Measurements from ENCODE around the gene RALA.
"Not testable (repeated sequence)": the region's sequence is repeated elsewhere in the genome, so short reads cannot be mapped to it uniquely, and the experiment has no call there.

The RALA gene

DNA sequence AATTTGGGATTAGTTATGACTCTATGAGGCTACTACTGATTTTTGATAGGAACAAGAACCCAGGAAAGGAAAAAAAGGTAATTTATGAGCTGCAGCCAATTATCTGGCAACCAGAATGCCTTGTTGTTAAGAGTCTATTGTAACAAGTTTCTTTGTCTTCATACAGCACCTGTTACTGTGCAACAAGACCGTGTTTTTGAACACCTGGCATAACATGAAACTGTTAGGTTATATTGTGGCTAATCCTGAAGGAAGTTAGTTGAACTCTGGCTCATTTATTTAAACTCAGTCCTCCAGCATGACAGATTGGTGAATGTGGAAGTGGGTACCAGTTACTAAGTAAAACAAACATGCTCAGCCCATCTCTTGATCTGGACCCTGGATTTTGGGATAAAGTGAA, 33.0 kb downstream of the RALA start:
- Histone ChIP-seq H3K27me3 (ENCODE audit: low read depth, low read length) (no peaks in the 10 kb centered on the region), H3K4me3 (ENCODE audit: low read depth in 1 of 2, low read length in 2 of 2) (no peak overlapping the region)

DNA sequence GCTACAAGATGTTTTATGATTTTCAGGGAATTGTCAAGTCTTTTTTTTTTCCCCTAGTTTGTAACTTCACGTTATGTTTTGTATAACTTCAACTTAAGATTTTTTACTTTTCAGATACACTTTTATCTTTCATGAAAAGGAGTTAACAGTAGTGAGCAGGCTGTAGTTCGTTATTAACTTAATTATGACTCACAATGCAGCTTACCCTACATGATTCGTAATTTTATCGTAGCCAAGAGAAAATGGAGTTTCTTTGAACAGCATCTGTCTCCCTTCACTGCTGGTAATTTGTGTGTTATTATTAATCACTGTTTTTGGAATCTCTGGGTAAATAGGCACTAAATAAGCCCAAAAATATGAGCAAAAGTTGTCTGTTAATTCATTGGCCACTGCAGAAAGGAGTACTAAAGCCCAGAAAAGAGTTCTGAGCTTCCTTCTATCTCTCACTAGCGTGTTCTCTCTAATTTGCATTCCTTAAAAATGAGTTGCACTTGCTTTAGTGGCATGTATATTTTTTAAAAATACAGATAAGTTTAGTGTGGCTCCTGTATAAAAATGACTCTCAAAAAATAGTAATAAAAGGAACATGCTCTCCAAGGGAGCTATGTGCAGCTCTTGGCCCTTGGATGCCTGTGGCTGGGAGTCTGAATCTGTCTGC, 36.1 kb downstream of the RALA start:
- Histone ChIP-seq H3K27ac (ENCODE audit: low read length) (no peak overlapping the region), H3K9me3 (ENCODE audit: control insufficient read depth in 1 of 2, low read length in 2 of 2) (peaks cover 0 to 4% of the 10 kb centered on the region in 2 donors), H3K36me3 (ENCODE audit: control insufficient read depth in 1 of 2, insufficient read depth in 2 of 2, low read length in 2 of 2) (no peaks in the 10 kb centered on the region), H3K4me1 (ENCODE audit: control insufficient read depth in 1 of 2, insufficient read depth in 2 of 2, low read length in 2 of 2) (peaks cover 0 to 6% of the 10 kb centered on the region in 2 donors), H3K27me3 (ENCODE audit: low read depth, low read length) (no peaks in the 10 kb centered on the region), H3K4me3 (ENCODE audit: low read depth in 1 of 2, low read length in 2 of 2) (no peak overlapping the region)

More for the DNA sequence above, 33.0 kb downstream of the RALA start:
- Histone ChIP-seq H3K4me1 (ENCODE audit: control insufficient read depth in 1 of 2, insufficient read depth in 2 of 2, low read length in 2 of 2) (peaks cover 0 to 6% of the 10 kb centered on the region in 2 donors), H3K36me3 (ENCODE audit: control insufficient read depth in 1 of 2, insufficient read depth in 2 of 2, low read length in 2 of 2) (no peaks in the 10 kb centered on the region), H3K9me3 (ENCODE audit: control insufficient read depth in 1 of 2, low read length in 2 of 2) (peaks cover 0 to 4% of the 10 kb centered on the region in 2 donors), H3K27ac (ENCODE audit: low read length) (no peak overlapping the region)

DNA sequence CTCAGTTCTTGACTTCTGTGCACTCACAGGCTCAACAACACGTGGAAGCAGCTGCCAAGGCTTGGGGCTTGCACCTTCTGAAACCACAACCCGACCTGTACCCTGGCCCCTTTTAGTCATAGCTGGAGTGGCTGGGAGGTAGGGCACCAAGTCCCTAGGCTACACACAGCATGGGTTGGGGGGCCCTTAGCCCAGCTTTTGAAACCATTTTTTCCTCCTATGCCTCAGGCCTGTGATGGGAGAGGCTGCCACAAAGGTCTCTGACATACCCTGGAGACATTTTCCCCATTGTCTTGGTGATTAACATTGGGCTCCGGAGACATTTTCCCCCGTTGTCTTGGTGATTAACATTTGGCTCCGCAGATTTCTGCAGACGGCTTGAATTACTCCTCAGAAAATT, 38.6 kb downstream of the RALA start:
- Histone ChIP-seq H3K4me1 (ENCODE audit: control insufficient read depth in 1 of 2, insufficient read depth in 2 of 2, low read length in 2 of 2) (peaks cover 0 to 6% of the 10 kb centered on the region in 2 donors), H3K9me3 (ENCODE audit: control insufficient read depth in 1 of 2, low read length in 2 of 2) (no peaks in the 10 kb centered on the region), H3K27ac (ENCODE audit: low read length) (no peak overlapping the region), H3K27me3 (ENCODE audit: low read depth, low read length) (no peaks in the 10 kb centered on the region), H3K4me3 (ENCODE audit: low read depth in 1 of 2, low read length in 2 of 2) (no peak overlapping the region), H3K36me3 (ENCODE audit: control insufficient read depth in 1 of 2, insufficient read depth in 2 of 2, low read length in 2 of 2) (no peaks in the 10 kb centered on the region)

DNA sequence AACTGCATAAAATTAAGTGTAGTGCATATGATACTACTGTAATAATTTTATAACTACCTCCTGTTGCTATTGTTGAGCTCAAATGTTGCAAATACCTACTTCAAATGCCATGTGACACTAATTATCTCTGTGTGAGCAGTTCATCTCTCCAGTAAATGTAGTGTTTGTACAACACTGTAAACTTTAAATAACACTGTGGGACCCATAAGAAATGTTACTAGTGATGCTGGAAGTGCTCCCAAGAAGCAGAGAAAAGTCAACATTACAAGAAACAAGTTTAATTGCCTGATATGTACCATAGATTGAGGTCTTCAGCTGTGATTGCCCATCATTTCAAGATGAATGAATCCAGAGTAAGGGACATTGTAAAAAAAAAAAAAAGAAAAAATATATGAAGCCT, 39.9 kb downstream of the RALA start:
- Histone ChIP-seq H3K27ac (ENCODE audit: low read length) (no peak overlapping the region), H3K4me1 (ENCODE audit: control insufficient read depth in 1 of 2, insufficient read depth in 2 of 2, low read length in 2 of 2) (peaks cover 0 to 7% of the 10 kb centered on the region in 2 donors), H3K27me3 (ENCODE audit: low read depth, low read length) (no peaks in the 10 kb centered on the region), H3K4me3 (ENCODE audit: low read depth in 1 of 2, low read length in 2 of 2) (no peak overlapping the region), H3K9me3 (ENCODE audit: control insufficient read depth in 1 of 2, low read length in 2 of 2) (no peaks in the 10 kb centered on the region), H3K36me3 (ENCODE audit: control insufficient read depth in 1 of 2, insufficient read depth in 2 of 2, low read length in 2 of 2) (no peaks in the 10 kb centered on the region)

- H3K4me3 ChIP-seq (ENCODE audit: low read depth in 1 of 2, low read length in 2 of 2): no peak overlapping the region
- no peaks in the 10 kb centered on the region for H3K36me3 ChIP-seq (ENCODE audit: control insufficient read depth in 1 of 2, insufficient read depth in 2 of 2, low read length in 2 of 2)
- peaks cover 0 to 7% of the 10 kb centered on the region in 2 donors for H3K4me1 ChIP-seq (ENCODE audit: control insufficient read depth in 1 of 2, insufficient read depth in 2 of 2, low read length in 2 of 2)
- no peaks in the 10 kb centered on the region for H3K9me3 ChIP-seq (ENCODE audit: control insufficient read depth in 1 of 2, low read length in 2 of 2)
- no peaks in the 10 kb centered on the region for H3K27me3 ChIP-seq (ENCODE audit: low read depth, low read length)
- no peak overlapping the region for H3K27ac ChIP-seq (ENCODE audit: low read length)
Observed at GRCh38 chr7:39664057-39664456, 40.7 kb downstream of the RALA start.

GRCh38 chr7:39664585-39664984, 41.2 kb downstream of the RALA start:
- no peaks in the 10 kb centered on the region for H3K36me3 ChIP-seq (ENCODE audit: control insufficient read depth in 1 of 2, insufficient read depth in 2 of 2, low read length in 2 of 2)
- peaks cover 0 to 7% of the 10 kb centered on the region in 2 donors for H3K4me1 ChIP-seq (ENCODE audit: control insufficient read depth in 1 of 2, insufficient read depth in 2 of 2, low read length in 2 of 2)
- no peak overlapping the region for H3K4me3 ChIP-seq (ENCODE audit: low read depth in 1 of 2, low read length in 2 of 2)
- H3K27me3 ChIP-seq (ENCODE audit: low read depth, low read length): no peaks in the 10 kb centered on the region
- no peaks in the 10 kb centered on the region for H3K9me3 ChIP-seq (ENCODE audit: control insufficient read depth in 1 of 2, low read length in 2 of 2)
- H3K27ac ChIP-seq (ENCODE audit: low read length): no peak overlapping the region

DNA sequence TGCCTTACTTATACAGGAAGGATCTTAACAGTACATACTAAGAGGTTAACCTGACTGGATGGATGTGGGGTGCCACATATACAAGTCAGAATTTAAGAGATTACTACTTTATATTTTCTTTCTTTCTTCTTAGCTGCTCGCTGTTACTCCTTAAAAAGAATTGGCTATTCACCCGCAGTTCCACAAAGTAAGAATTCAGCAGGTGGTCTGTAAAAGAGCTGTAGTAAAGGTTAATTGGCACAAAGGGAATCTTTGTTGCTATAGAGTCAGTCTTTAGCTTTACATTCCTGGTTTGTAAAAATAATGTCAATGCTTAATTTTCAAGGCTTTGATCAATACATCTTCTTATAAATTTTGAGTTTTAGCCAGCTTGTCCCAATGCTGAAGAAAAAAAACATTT, 43.2 kb downstream of the RALA start:
- no peak overlapping the region for H3K27ac ChIP-seq (ENCODE audit: low read length)
- H3K9me3 ChIP-seq (ENCODE audit: control insufficient read depth in 1 of 2, low read length in 2 of 2): no peaks in the 10 kb centered on the region
- H3K27me3 ChIP-seq (ENCODE audit: low read depth, low read length): no peaks in the 10 kb centered on the region
- no peak overlapping the region for H3K4me3 ChIP-seq (ENCODE audit: low read depth in 1 of 2, low read length in 2 of 2)
- H3K4me1 ChIP-seq (ENCODE audit: control insufficient read depth in 1 of 2, insufficient read depth in 2 of 2, low read length in 2 of 2): peaks cover 0 to 7% of the 10 kb centered on the region in 2 donors
- H3K36me3 ChIP-seq (ENCODE audit: control insufficient read depth in 1 of 2, insufficient read depth in 2 of 2, low read length in 2 of 2): no peaks in the 10 kb centered on the region

DNA sequence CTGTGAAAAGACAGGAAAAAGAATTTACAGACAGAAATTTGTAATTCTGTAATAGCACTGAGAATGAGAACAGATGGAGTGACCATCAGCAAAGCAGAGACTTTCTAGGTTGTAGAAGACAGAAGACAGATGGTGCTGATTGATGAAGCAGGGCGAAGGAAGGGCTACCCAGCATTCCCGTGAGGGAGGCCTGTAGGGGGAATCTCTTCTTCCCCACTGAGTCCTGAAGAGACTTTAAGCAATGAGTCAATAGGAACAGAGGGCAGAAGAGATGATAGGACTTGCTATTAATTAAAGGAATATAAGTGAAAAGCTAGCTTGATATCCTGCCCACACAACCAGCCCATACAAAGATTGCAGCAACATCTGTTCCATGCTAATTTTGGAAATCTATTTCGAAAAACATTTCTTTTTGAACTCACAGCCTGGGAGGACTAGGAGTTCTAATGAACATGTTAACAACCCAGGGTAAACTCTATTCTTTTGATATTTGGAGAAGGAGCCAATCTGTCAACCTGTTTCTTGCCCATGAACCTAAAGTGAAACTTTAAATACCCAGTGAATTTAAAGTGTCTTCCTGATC, 44.1 kb downstream of the RALA start:
- Histone ChIP-seq H3K4me3 (ENCODE audit: low read depth in 1 of 2, low read length in 2 of 2) (no peak overlapping the region), H3K27me3 (ENCODE audit: low read depth, low read length) (no peaks in the 10 kb centered on the region), H3K36me3 (ENCODE audit: control insufficient read depth in 1 of 2, insufficient read depth in 2 of 2, low read length in 2 of 2) (no peaks in the 10 kb centered on the region), H3K4me1 (ENCODE audit: control insufficient read depth in 1 of 2, insufficient read depth in 2 of 2, low read length in 2 of 2) (peaks cover 0 to 11% of the 10 kb centered on the region in 2 donors), H3K27ac (ENCODE audit: low read length) (no peak overlapping the region), H3K9me3 (ENCODE audit: control insufficient read depth in 1 of 2, low read length in 2 of 2) (no peaks in the 10 kb centered on the region)

- not testable (repeated sequence) for H3K27ac ChIP-seq (ENCODE audit: low read length); H3K4me3 ChIP-seq (ENCODE audit: low read depth in 1 of 2, low read length in 2 of 2); H3K36me3 ChIP-seq (ENCODE audit: control insufficient read depth in 1 of 2, insufficient read depth in 2 of 2, low read length in 2 of 2); H3K27me3 ChIP-seq (ENCODE audit: low read depth, low read length); H3K9me3 ChIP-seq (ENCODE audit: control insufficient read depth in 1 of 2, low read length in 2 of 2)
- H3K4me1 ChIP-seq (ENCODE audit: control insufficient read depth in 1 of 2, insufficient read depth in 2 of 2, low read length in 2 of 2): peaks cover 0 to 13% of the 10 kb centered on the region in 2 donors
Observed at GRCh38 chr7:39668280-39668679, 44.9 kb downstream of the RALA start.

DNA sequence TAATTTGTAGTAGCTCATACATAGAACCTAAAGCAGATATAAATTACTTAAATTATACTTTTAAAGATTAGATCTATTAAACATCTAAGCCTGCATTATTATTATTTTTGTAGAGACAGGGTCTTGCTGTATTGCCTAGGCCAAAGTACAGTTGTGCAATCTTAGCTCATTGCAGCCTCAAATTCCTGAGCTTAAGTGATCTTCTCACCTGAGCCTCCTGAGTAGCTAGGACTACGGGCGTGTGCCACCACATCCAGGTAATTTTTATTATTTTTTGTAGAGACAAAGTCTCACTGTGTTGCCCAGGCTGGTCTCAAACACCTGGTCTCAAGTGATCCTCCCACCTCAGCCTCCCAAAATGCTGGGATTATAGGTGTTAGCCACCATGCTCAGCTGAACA, 46.7 kb downstream of the RALA start:
- peaks cover 0 to 20% of the 10 kb centered on the region in 2 donors for H3K4me1 ChIP-seq (ENCODE audit: control insufficient read depth in 1 of 2, insufficient read depth in 2 of 2, low read length in 2 of 2)

GRCh38 chr7:39670934-39671333, 47.6 kb downstream of the RALA start:
- Histone ChIP-seq H3K4me1 (ENCODE audit: control insufficient read depth in 1 of 2, insufficient read depth in 2 of 2, low read length in 2 of 2) (peaks cover 0 to 21% of the 10 kb centered on the region in 2 donors), H3K9me3 (ENCODE audit: control insufficient read depth in 1 of 2, low read length in 2 of 2) (no peaks in the 10 kb centered on the region), H3K27me3 (ENCODE audit: low read depth, low read length) (no peaks in the 10 kb centered on the region), H3K36me3 (ENCODE audit: control insufficient read depth in 1 of 2, insufficient read depth in 2 of 2, low read length in 2 of 2) (no peaks in the 10 kb centered on the region), H3K4me3 (ENCODE audit: low read depth in 1 of 2, low read length in 2 of 2) (no peak overlapping the region), H3K27ac (ENCODE audit: low read length) (no peak overlapping the region)

More for the DNA sequence above, 46.7 kb downstream of the RALA start:
- H3K36me3 ChIP-seq (ENCODE audit: control insufficient read depth in 1 of 2, insufficient read depth in 2 of 2, low read length in 2 of 2): no peaks in the 10 kb centered on the region
- no peaks in the 10 kb centered on the region for H3K27me3 ChIP-seq (ENCODE audit: low read depth, low read length)
- no peaks in the 10 kb centered on the region for H3K9me3 ChIP-seq (ENCODE audit: control insufficient read depth in 1 of 2, low read length in 2 of 2)
- no peak overlapping the region for H3K4me3 ChIP-seq (ENCODE audit: low read depth in 1 of 2, low read length in 2 of 2)
- no peak overlapping the region for H3K27ac ChIP-seq (ENCODE audit: low read length)

DNA sequence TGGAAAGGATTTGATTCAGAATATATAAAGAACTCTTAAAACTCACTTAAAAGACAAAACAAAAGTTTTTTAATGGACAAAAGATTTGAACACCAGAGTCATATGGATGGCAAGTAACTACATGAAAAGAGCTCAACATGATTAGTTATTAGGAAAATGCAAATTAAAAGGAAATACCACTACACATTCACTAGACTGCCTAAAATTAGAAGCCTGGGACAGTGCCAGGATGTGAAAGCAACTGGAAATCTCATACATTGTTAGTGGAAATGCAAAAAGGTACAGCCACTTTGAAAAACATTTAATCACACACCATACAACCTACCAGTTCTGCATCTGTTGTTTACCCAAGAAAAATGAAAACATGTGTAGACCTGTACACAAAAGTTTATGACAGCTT, 48.8 kb downstream of the RALA start:
- H3K36me3 ChIP-seq (ENCODE audit: control insufficient read depth in 1 of 2, insufficient read depth in 2 of 2, low read length in 2 of 2): no peaks in the 10 kb centered on the region
- no peaks in the 10 kb centered on the region for H3K9me3 ChIP-seq (ENCODE audit: control insufficient read depth in 1 of 2, low read length in 2 of 2)
- H3K27ac ChIP-seq (ENCODE audit: low read length): no peak overlapping the region
- H3K4me1 ChIP-seq (ENCODE audit: control insufficient read depth in 1 of 2, insufficient read depth in 2 of 2, low read length in 2 of 2): peaks cover 0 to 19% of the 10 kb centered on the region in 2 donors
- no peaks in the 10 kb centered on the region for H3K27me3 ChIP-seq (ENCODE audit: low read depth, low read length)
- H3K4me3 ChIP-seq (ENCODE audit: low read depth in 1 of 2, low read length in 2 of 2): no peak overlapping the region
